Kidney (tissue), 14 donors: ENCODE measurements around the gene GPC5. TPM values are rescaled to one million over a fixed set of nuclear protein-coding genes. Genes with fewer than 3 reads are reported as not detected.

Experiments used
- DNase-seq, 5 donors: peaks; one replicate each; pipeline ENCODE4 v3.0.0-alpha.2; 2013 to 2020
- FAIRE-seq: peaks from 2 replicates; lab custom pipeline; 2012; peaks lifted over from hg19 to GRCh38; lab: Jason Lieb, UNC
- H3K27ac ChIP-seq, 2 donors: one replicate each; pipeline ENCODE4 v1.7.0; 2013; ENCODE audit warnings: low read depth in 2 of 2, low read length in 2 of 2, inconsistent platforms in 1 of 2
- H3K27me3 ChIP-seq: one replicate; pipeline ENCODE4 v1.7.1; 2013; ENCODE audit warnings: low read length, inconsistent platforms; ENCODE audit not compliant: control insufficient read depth, insufficient read depth
- H3K36me3 ChIP-seq, 3 donors: one replicate each; pipeline versions ENCODE4 v1.7.0 to v1.7.1; 2013; ENCODE audit warnings: low read length in 3 of 3, control low read depth in 1 of 3, inconsistent platforms in 1 of 3; ENCODE audit not compliant: insufficient read depth in 3 of 3, control insufficient read depth in 2 of 3
- H3K4me1 ChIP-seq, 3 donors: one replicate each; pipeline versions ENCODE4 v1.7.0 to v1.7.1; 2013; ENCODE audit warnings: low read length in 3 of 3, inconsistent platforms in 1 of 3, low read depth in 1 of 3; ENCODE audit not compliant: control insufficient read depth in 2 of 3, insufficient read depth in 2 of 3
- H3K4me3 ChIP-seq, 3 donors: one replicate each; pipeline versions ENCODE4 v1.7.0 to v1.8.1; 2013; ENCODE audit warnings: low read length in 3 of 3, control low read depth in 1 of 3, inconsistent platforms in 1 of 3
- H3K9ac ChIP-seq, 3 donors: one replicate each; pipeline versions ENCODE4 v1.7.0 to v1.7.1; 2013; ENCODE audit warnings: low read length in 3 of 3, control low read depth in 1 of 3, inconsistent platforms in 1 of 3
- H3K9me3 ChIP-seq, 3 donors: one replicate each; pipeline versions ENCODE4 v1.7.0 to v1.7.1; 2013; ENCODE audit warnings: low read length in 3 of 3, control low read depth in 1 of 3, inconsistent platforms in 1 of 3; ENCODE audit not compliant: control insufficient read depth in 2 of 3, insufficient read depth in 1 of 3
- CTCF ChIP-seq: IDR thresholded peaks from 3 replicates; pipeline ENCODE4 v1.5.1; 2012; ENCODE audit warnings: mild to moderate bottlenecking, moderate library complexity, borderline replicate concordance; ENCODE audit not compliant: insufficient read depth; ENCODE audit errors: extremely low read depth
- intact Hi-C: fragments of 100-400 bp; cut with DNase I; formaldehyde crosslinking; loops from one replicate; pipeline ENCODE4 v1.11.1; 2022
- polyA plus RNA-seq: library from polyadenylated mRNA; stranded (reverse); fragments of 350-450 nt; fragmentation: Illumina TruSeq; extraction: RNeasy Lipid Tissue Mini Kit (QIAGEN cat#74804); gene quantifications from one replicate; pipeline ENCODE4 v1.2.3, GENCODE V29; 2014; ENCODE audit warnings: low read depth, low replicate concordance; ENCODE audit not compliant: insufficient read depth
- total RNA-seq: library from RNA; stranded (reverse); fragmentation: NEBNext Ultra II Directional; extraction: Animal tissue kit (Norgen Biotek cat#: 25700); gene quantifications from one replicate; pipeline ENCODE4 v1.2.1, GENCODE V29; 2021
- donor health status: control.
- donor health status: control.
- donor health status: control.
- donor health status: control.
- donor health status: control.
- donor health status: DM: yes; HTN: yes; CAD: no.
- donor health status: Normal renal cell carcinoma (clear cell type).

GPC5 gene
- total and polyA plus RNA-seq, 2 donors from 2014 or later: 0.47 to 6.8 TPM

- Histone ChIP-seq H3K36me3 (no peaks in the 10 kb centered on the region), H3K4me1 (no peaks in the 10 kb centered on the region), H3K27ac (no peak overlapping the region), H3K4me3 (no peak overlapping the region), H3K27me3 (no peaks in the 10 kb centered on the region), H3K9me3 (no peaks in the 10 kb centered on the region), H3K9ac (no peak overlapping the region)
- no peak for TF ChIP-seq CTCF
- FAIRE-seq (no peak), DNase-seq (no peak)
- intact Hi-C loops: no loop called here
These were observed 118.4 kb downstream of the GPC5 start for GRCh38 chr13:91516799-91517198.

- no peak overlapping the region for H3K27ac ChIP-seq
- no peak for TF ChIP-seq CTCF
- no peak overlapping the region for H3K9ac ChIP-seq
- H3K36me3 ChIP-seq: no peaks in the 10 kb centered on the region
- H3K4me3 ChIP-seq: no peak overlapping the region
- intact Hi-C loops: no loop called here
- FAIRE-seq (no peak), DNase-seq (no peak)
- H3K9me3 ChIP-seq: no peaks in the 10 kb centered on the region
- no peaks in the 10 kb centered on the region for H3K27me3 ChIP-seq
- H3K4me1 ChIP-seq: no peaks in the 10 kb centered on the region
These were observed 122.5 kb downstream of the GPC5 start for GRCh38 chr13:91520952-91521351.

- Histone ChIP-seq H3K9me3 (no peaks in the 10 kb centered on the region), H3K36me3 (no peaks in the 10 kb centered on the region), H3K27me3 (no peaks in the 10 kb centered on the region), H3K4me3 (no peak overlapping the region), H3K4me1 (no peaks in the 10 kb centered on the region), H3K27ac (no peak overlapping the region), H3K9ac (no peak overlapping the region)
- no peak for FAIRE-seq
- TF ChIP-seq CTCF: no peak
- intact Hi-C loops: no loop called here
- DNase-seq: no peak
These were observed 124.7 kb downstream of the GPC5 start for GRCh38 chr13:91523116-91523515.

- intact Hi-C loops: no loop called here
- DNase-seq: no peak
- no peak overlapping the region for H3K4me3 ChIP-seq
- H3K27ac ChIP-seq: no peak overlapping the region
- no peak for TF ChIP-seq CTCF
- no peaks in the 10 kb centered on the region for H3K27me3 ChIP-seq
- H3K36me3 ChIP-seq: no peaks in the 10 kb centered on the region
- no peak overlapping the region for H3K9ac ChIP-seq
- H3K9me3 ChIP-seq: no peaks in the 10 kb centered on the region
- H3K4me1 ChIP-seq: no peaks in the 10 kb centered on the region
- no peak for FAIRE-seq
These were observed 128.2 kb downstream of the GPC5 start for GRCh38 chr13:91526543-91527033.
